H1 (cell line): Measurements from ENCODE around the gene ADAM19. TPM values are rescaled to one million over a fixed set of nuclear protein-coding genes. Genes with fewer than 3 reads are reported as not detected.

Experiments used
- CHD1 ChIP-seq: IDR thresholded peaks from 2 replicates; pipeline ENCODE4 v1.6.1; 2012; ENCODE audit warnings: low read depth, low read length, improper control_type of control experiment
- CREB1 ChIP-seq: IDR thresholded peaks from 2 replicates; pipeline ENCODE4 v1.6.1; 2012; ENCODE audit warnings: inconsistent platforms
- HDAC2 ChIP-seq, 2 experiments: fragments of 300-600 bp in 1 of 2; sonication (generic) in 1 of 2; IDR thresholded peaks; 2 replicates each; pipeline ENCODE4 v1.6.1; 2011 to 2012; ENCODE audit warnings: low read depth in 2 of 2, low read length in 2 of 2, mild to moderate bottlenecking in 2 of 2, moderate library complexity in 2 of 2, borderline replicate concordance in 1 of 2, inconsistent platforms in 1 of 2
- SP1 ChIP-seq: IDR thresholded peaks from 2 replicates; pipeline ENCODE4 v1.6.1; 2011; ENCODE audit warnings: low read depth, low read length
- SP2 ChIP-seq: IDR thresholded peaks from 2 replicates; pipeline ENCODE4 v1.6.1; 2012; ENCODE audit warnings: mild to moderate bottlenecking, low read length, inconsistent platforms
- YY1 ChIP-seq: IDR thresholded peaks from 2 replicates; pipeline ENCODE4 v1.6.1; 2011; ENCODE audit warnings: low read depth, mild to moderate bottlenecking, low read length
- polyA plus RNA-seq, 7 experiments: library from polyadenylated mRNA; depleted of rRNA in 3 of 7; stranded (reverse) in 5 of 7; unstranded in 2 of 7; fragments of >200 nt in 5 of 7; fragments of 200-250 nt in 2 of 7; gene quantifications; 1 replicate in 5 of 7; 2 replicates in 1 of 7; 4 replicates in 1 of 7; pipeline versions ENCODE4 v1.2.1 to v1.2.3, GENCODE V29; 2011 to 2013; ENCODE audit warnings: missing spikeins in 2 of 7, mixed read lengths in 2 of 7
- total RNA-seq: library from RNA; stranded (reverse); fragmentation: NEBNext Ultra II Directional; extraction: Animal tissue kit (Norgen Biotek cat#: 25700); gene quantifications from 2 replicates; pipeline ENCODE4 v1.2.1, GENCODE V29; 2021

ADAM19 gene
- total and polyA plus RNA-seq, 2 of the 8 experiments (the other 6 are each of a cell fraction or from before 2014, with no cell fraction given), result 6.5 to 22.7 TPM

GRCh38 chr5:157479166-157479565, 96.4 kb downstream of the ADAM19 start (continued):
- TF ChIP-seq HDAC2 (IDR thresholded peaks at IDR 0.05; ENCODE audit: borderline replicate concordance in 1 of 2, low read depth in 2 of 2, low read length in 2 of 2), result no peak
- TF ChIP-seq CREB1, result no peak
- TF ChIP-seq SP2, result no peak
- TF ChIP-seq YY1, result no peak
- TF ChIP-seq SP1, result no peak
- TF ChIP-seq CHD1, result no peak
